A172 (cell line): ENCODE measurements around the gene ITIH3. TPM values are rescaled to one million over a fixed set of nuclear protein-coding genes. Genes with fewer than 3 reads are reported as not detected.

Source experiments
- DNase-seq: peaks from one replicate; pipeline ENCODE4 v3.0.0-alpha.2; 2015; ENCODE audit warnings: low spot score
- total RNA-seq: library from RNA; depleted of rRNA; stranded (reverse); fragments of >200 nt; shearing (Covaris generic); gene quantifications from 2 replicates; pipeline ENCODE4 v1.2.3, GENCODE V29; 2014; rRNA removed

ITIH3 gene
- total RNA-seq, 1 experiment from 2014 or later = 3.1 TPM

DNA sequence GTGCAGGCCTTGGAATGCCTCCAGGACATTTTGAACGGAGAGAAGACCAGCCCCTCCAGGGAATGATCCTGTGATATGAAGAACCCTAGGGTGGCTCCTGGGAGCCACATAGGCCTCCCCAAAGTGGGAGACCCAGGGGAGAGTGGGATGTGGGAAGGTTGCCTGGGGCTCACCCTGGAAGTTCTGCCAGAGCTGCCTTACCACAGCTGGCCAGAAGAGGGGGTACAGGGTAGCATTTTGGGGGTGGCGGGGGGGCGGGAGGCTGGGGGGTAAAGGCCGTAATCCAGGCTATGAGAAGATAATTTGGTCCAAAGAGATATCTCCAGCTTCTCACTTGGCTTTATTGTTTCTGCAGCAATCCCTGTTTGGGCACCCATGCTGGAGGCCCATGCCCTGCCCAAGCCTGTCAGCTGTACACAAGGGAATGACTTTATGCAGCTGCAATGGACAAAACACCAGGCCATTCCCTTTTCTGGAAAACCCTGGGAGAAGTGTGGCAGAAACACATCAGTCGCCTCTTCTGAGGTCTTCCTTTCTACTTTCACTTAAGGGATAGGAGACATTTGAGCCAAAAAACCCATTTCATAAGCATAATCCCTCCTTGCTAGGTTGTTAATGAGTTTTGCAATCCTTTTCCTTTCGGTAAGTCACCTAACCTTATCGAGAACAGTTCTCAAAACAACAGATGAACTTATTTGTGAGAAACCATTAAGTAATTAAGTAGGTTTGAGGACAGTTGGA, 51.3 kb downstream of the ITIH3 start:
- no peak for DNase-seq

DNA sequence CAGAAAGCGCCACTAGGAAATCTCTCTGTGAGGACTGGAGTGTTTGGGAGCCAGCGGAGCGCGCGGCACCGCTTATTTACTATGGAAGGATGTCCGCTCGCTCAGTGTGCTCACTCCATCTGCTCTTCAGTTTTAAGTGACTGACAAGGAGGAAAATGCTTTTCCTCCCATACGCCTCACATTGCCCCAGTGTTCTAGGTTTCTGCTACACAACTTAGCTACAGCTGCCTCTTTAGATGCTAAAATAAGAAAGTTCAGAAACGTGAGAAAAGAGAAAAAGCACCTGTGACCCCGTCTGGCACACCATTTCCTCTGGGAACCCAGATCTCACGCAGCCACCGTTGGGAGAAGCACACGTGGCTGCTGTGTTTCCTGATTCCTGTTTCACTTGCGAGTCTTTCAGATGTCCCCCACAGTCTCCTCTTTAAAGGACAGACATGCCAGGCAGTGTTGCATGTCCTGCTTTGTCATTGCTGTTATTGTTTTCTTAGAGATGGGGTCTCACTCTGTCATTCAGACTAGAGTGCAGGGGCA, 51.9 kb downstream of the ITIH3 start:
- DNase-seq = no peak

DNA sequence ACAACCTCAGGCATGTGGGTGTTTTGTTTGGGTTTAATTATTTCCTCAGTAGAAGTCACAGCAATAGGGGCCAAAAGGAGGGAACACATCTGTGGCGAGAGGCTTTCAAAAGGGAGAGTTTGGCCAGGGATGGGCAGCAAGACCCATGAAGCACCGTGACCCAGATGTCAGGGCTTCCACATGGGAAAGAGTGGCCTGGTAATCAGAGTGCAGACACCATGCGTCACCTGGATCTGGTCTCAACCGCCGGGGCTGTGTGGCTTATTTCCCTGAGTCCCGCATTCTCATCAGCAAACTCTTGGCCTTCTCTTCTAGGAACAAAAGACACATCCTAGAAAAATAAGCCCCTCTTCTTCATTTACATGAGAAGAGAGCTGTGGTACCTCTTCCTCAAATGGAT, 52.6 kb downstream of the ITIH3 start:
- no peak for DNase-seq

DNA sequence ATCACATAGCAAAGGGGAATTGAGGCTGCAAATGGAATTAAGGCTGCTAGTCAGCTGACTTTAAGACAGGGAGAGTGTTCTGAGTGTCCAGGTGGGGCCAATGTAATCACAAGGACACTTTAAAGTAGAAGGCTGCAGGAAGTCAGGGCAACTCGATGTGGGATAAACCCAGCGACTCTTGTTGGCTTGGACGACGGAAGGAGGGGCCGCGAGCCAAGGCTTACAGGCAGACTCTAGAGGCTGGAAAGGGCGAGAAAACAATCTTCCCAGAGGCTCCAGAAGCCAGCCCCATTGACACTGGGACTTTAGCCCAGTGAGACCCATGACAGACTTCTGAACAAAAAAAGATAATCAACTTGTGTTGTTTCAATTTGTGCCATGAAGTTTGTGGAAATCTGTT, 53.1 kb downstream of the ITIH3 start:
- no peak for DNase-seq

DNA sequence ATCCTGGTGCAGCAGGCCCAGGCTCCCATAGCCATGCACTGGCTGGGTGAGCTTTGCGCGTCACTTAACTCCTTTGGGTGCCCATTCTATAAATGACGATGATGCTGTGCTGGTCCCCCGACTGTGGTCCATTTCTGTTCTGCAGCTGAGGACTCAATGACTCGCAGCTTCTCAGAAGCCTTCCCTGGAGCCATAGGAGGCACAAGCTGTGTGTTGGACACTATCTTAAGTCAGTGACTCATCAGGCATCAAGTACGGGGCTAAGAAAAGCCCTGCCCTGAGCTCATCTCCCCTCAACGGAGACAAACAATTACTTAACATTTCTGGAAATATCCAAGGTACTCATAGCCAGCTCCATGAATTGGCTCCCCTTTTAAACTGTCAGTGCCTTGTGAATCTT, 54.0 kb downstream of the ITIH3 start:
- DNase-seq = peak; percentile 42

DNA sequence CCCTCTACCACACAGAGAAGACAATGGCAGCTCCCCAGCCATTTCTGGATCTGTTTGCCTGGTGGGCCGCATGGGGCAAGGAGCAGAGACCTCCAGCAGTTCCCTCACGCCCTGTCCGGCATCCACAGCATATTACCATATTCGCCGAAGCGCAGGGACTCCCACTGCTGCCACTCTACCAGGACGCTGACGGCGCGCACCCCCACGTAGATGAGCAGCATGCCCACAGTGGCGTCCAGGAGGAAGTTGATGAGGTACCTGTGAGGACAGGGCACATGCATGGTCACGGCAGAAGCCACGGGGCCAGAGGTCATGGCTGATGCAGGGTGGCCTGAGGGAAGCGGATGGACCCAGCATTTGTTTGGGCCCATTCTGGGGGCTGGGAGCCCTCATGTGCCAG, 55.1 kb downstream of the ITIH3 start:
- no peak for DNase-seq

DNA sequence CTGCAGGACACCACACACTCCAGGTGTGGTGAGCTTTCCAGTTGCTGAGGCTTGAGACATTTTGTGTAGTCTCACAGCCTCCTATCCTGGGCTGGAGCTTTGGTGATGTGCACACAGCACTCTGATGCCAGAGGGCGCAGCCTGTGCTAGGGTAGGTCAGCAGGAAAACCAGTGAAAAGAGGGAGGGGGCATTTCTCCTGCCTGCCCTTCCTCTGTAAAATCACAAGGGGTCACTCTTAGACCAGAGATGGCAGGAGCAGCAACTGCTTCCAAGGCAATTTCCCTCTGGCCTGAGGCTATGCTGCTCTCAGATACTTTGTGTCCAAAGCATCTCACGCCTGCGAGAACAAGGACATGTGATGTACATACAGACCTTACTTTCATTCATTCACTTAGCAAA, 56.8 kb downstream of the ITIH3 start:
- DNase-seq = peak; percentile 50

DNA sequence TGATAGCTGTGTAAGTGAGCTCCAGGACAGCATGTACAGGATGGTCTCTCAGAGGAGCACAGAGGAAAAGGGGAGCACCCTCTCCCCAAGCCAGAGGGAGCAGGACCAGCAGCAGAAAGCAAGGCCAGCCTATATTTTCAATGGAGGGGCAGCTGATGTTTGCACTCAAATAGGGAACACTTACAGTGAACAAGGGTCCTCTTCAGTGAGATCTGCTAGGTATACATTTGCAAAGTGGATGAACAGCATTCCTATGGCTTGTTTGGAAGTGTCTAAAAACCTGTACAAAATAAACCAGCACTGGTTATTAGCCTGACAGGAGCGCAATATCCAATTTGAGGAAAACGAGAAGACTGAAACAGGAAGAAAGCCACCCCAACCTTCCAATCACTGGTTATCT, 57.8 kb downstream of the ITIH3 start:
- no peak for DNase-seq

DNA sequence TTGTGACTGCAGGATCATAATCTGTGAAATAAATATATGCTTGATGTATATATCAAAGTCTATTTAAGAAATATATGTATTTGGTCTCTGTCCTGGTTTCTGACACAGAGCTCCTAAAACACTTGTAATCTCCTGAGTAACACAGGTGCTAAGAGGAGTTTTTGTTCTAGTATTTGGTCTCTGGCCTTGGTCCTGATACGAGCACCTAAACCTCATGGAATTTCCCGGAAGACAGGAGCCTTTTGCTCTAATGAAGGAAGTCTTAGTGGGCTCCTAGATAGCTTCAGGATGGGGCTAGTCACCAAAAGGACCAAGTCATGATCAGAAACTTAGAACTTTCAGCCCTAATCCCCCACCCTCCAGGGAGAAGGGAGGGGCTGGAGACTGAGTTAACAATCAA, 59.4 kb downstream of the ITIH3 start:
- no peak for DNase-seq

DNA sequence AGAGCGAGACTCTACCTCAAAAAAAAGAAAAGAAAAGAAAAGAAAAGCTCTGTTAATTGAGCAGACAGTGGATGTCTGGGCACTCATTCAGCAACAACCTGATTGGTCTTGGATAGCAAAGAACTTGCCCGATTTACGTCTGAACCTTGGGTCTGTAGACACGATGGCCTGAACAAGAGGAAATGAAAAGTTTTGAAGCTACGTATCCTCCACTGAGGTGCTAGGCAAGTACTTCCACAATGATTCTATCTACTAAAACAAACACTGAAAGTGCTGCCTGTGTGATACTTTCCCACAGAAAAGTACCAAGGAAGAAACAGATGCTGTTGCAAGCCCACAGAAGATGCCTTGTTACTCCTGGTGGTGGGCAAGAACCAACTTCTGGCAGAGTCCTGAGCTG, 62.1 kb downstream of the ITIH3 start:
- DNase-seq = no peak

DNA sequence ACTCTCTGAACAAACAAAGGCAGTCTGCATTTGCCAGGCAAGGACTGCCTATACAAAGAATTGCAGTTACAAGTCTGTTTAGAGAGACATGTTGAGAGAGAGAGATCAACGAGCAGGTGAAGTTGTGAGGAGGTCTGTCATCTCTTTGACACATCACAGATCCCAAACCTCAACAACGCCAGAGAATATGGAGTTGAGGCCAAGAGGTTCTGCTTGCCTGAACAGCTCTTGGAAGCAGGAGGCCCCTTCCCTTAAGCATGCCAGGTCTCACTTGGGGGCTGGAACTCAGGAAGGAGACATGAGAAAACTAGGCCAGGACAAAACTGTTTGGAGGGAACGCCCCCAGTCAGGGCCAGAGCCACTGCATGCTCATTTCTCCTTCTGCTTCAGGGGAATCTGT, 62.5 kb downstream of the ITIH3 start:
- DNase-seq = no peak

DNA sequence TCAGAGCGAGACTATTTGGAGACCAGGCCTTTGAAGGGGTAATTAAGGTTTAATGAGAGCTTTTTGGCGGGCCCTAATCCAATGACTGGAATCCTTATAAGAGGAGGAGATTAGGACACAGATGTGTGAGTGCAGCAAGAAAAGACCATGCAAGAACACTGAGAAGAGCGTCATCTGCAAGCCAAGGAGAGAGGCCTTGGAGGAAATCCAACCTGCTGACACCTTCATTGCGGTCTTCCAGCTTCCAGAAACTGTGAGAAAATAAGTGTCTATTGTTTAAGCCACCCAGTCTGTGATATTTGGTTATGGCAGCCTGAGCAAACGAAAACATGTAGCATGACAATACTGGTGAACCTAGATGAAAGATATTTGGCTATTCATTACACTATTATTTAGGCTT, 63.3 kb downstream of the ITIH3 start:
- no peak for DNase-seq

Other genes starting within 250 kb of the ITIH3 start
- gene PBRM1, start 108.9 kb upstream of the ITIH3 start, total RNA-seq = 47.6 and 53.4 TPM in 2 replicates
- 120 and 188 TPM in 2 replicates for gene GNL3, start 108.8 kb upstream of the ITIH3 start, total RNA-seq
- gene GLT8D1, start 89.0 kb upstream of the ITIH3 start, total RNA-seq = 74.6 and 100 TPM in 2 replicates
- 192 and 194 TPM in 2 replicates for gene SPCS1, start 88.7 kb upstream of the ITIH3 start, total RNA-seq
- 14.1 and 24.7 TPM in 2 replicates for gene NEK4, start 23.9 kb upstream of the ITIH3 start, total RNA-seq
- gene ITIH1, start 17.2 kb upstream of the ITIH3 start, total RNA-seq = not detected in 2 replicates
- 0.69 and 1.1 TPM in 2 replicates for gene ITIH4, start 35.9 kb downstream of the ITIH3 start, total RNA-seq
- 0.22 TPM in 1 of 2 replicates, not detected in the other for gene MUSTN1, start 40.2 kb downstream of the ITIH3 start, total RNA-seq
- gene STIMATE, start 102.8 kb downstream of the ITIH3 start, total RNA-seq = 8.6 and 10.2 TPM in 2 replicates